CD4-positive, alpha-beta memory T cell (primary cell): Measurements from ENCODE around the gene TLK2. TPM values are rescaled to one million over a fixed set of nuclear protein-coding genes. Genes with fewer than 3 reads are reported as not detected.
"Not testable (repeated sequence)": the region's sequence is repeated elsewhere in the genome, so short reads cannot be mapped to it uniquely, and the experiment has no call there.

Source experiments
- CTCF ChIA-PET: fragments of 350-600 bp; sonication (Branson Sonifier 250); formaldehyde crosslinking; loops from one replicate; lab custom pipeline; 2021; ENCODE audit warnings: inconsistent platforms; ENCODE audit not compliant: partially characterized antibody; lab: Charles Lee
- POLR2A ChIA-PET: fragments of 350-600 bp; sonication (Branson Sonifier 250); formaldehyde crosslinking; loops from one replicate; lab custom pipeline; 2021; ENCODE audit not compliant: partially characterized antibody; lab: Charles Lee
- DNase-seq, 5 donors: peaks; one replicate each; pipeline versions ENCODE4 v3.0.0 to v3.0.0-alpha.2; 2020 to 2022; ENCODE audit warnings: mixed read lengths in 1 of 5
- H3K27ac ChIP-seq: one replicate; pipeline ENCODE4 v1.7.0; 2013; ENCODE audit warnings: low read depth, low read length
- H3K27me3 ChIP-seq: 2 replicates; pipeline ENCODE4 v1.7.0; 2013; ENCODE audit warnings: mild to moderate bottlenecking, low read length, moderate library complexity; ENCODE audit not compliant: insufficient read depth
- H3K36me3 ChIP-seq: 2 replicates; pipeline ENCODE4 v1.7.0; 2013; ENCODE audit warnings: mild to moderate bottlenecking, low read length, moderate library complexity; ENCODE audit not compliant: insufficient read depth
- H3K4me1 ChIP-seq: 2 replicates; pipeline ENCODE4 v1.7.0; 2013; ENCODE audit warnings: mild to moderate bottlenecking, low read length, moderate library complexity; ENCODE audit not compliant: insufficient read depth
- H3K4me3 ChIP-seq, 2 donors: one replicate each; pipeline ENCODE4 v1.7.0; 2013; ENCODE audit warnings: low read length in 2 of 2, mild to moderate bottlenecking in 1 of 2
- H3K9me3 ChIP-seq, 2 donors: one replicate each; pipeline ENCODE4 v1.7.0; 2013; ENCODE audit warnings: low read length in 2 of 2, control low read depth in 1 of 2; ENCODE audit not compliant: control insufficient read depth in 1 of 2
- H3K27ac Mint-ChIP-seq, 7 donors: one replicate each; pipeline ENCODE4 v1.8.0; 2020 to 2021; ENCODE audit warnings: mixed read lengths in 7 of 7, mild to moderate bottlenecking in 6 of 7, inconsistent platforms in 3 of 7, moderate library complexity in 3 of 7
- H3K27me3 Mint-ChIP-seq, 2 donors: one replicate each; pipeline ENCODE4 v1.8.0; 2020 to 2021; ENCODE audit warnings: mixed read lengths in 2 of 2
- H3K36me3 Mint-ChIP-seq, 2 donors: one replicate each; pipeline ENCODE4 v1.8.0; 2020 to 2021; ENCODE audit warnings: mixed read lengths in 2 of 2, inconsistent platforms in 1 of 2, mild to moderate bottlenecking in 1 of 2
- H3K4me1 Mint-ChIP-seq, 4 donors: one replicate each; pipeline ENCODE4 v1.8.0; 2020 to 2021; ENCODE audit warnings: mixed read lengths in 4 of 4, mild to moderate bottlenecking in 1 of 4
- H3K4me3 Mint-ChIP-seq, 8 donors: one replicate each; pipeline ENCODE4 v1.8.0; 2020 to 2021; ENCODE audit warnings: mixed read lengths in 8 of 8, mild to moderate bottlenecking in 7 of 8, moderate library complexity in 6 of 8, inconsistent platforms in 3 of 8
- H3K9me3 Mint-ChIP-seq, 8 donors: one replicate each; pipeline ENCODE4 v1.8.0; 2020 to 2021; ENCODE audit warnings: mixed read lengths in 8 of 8, mild to moderate bottlenecking in 5 of 8, inconsistent platforms in 3 of 8, moderate library complexity in 1 of 8
- intact Hi-C: fragments of 100-400 bp; cut with micrococcal nuclease; formaldehyde crosslinking; loops from one replicate; pipeline ENCODE4 v1.15.1; 2023
- polyA plus RNA-seq, 2 donors: library from polyadenylated mRNA; unstranded; fragments of 300-500 nt; fragmentation: Illumina TruSeq; gene quantifications; one replicate each; pipeline ENCODE4 v1.2.3, GENCODE V29; 2021
- total RNA-seq, 2 experiments: library from RNA; stranded (reverse); gene quantifications; one replicate each; pipeline ENCODE4 v1.2.3, GENCODE V29; 2021

Gene TLK2
- total and polyA plus RNA-seq, 4 experiments from 2014 or later: 2.4 to 67.7 (median 40.1) TPM

GRCh38 chr17:62588109-62588508 lies 109.5 kb downstream of the TLK2 start:
- H3K9me3 ChIP-seq: no peaks in the 10 kb centered on the region
- H3K4me3 ChIP-seq: no peak overlapping the region
- CTCF ChIA-PET: no interaction called here
- H3K27ac ChIP-seq: no peak overlapping the region
- Mint-ChIP-seq H3K4me3 (no peak overlapping the region), H3K27me3 (no peaks in the 10 kb centered on the region), H3K9me3 (no peaks in the 10 kb centered on the region), H3K36me3 (peaks cover 25 to 63% of the 10 kb centered on the region in 2 donors), H3K27ac (peak overlapping the region in 3 of 7 donors; percentile 66 to 88 (median 67)), H3K4me1 (no peaks in the 10 kb centered on the region)
- peaks cover 32% of the 10 kb centered on the region for H3K36me3 ChIP-seq
- POLR2A ChIA-PET: no interaction called here
- intact Hi-C loops: no loop called here
- DNase-seq: no peak
- no peaks in the 10 kb centered on the region for H3K4me1 ChIP-seq
- no peaks in the 10 kb centered on the region for H3K27me3 ChIP-seq

- H3K9me3 Mint-ChIP-seq: peaks cover 0 to 3% (median 0%) of the 10 kb centered on the region in 8 donors
- H3K4me1 ChIP-seq: no peaks in the 10 kb centered on the region
- no peaks in the 10 kb centered on the region for H3K27me3 ChIP-seq
- intact Hi-C loops: no loop called here
- peaks cover 30% of the 10 kb centered on the region for H3K36me3 ChIP-seq
- H3K9me3 ChIP-seq: no peaks in the 10 kb centered on the region
- POLR2A ChIA-PET: no interaction called here
- no peak overlapping the region for H3K4me3 ChIP-seq
- DNase-seq: no peak
- H3K27me3 Mint-ChIP-seq: no peaks in the 10 kb centered on the region
- H3K27ac ChIP-seq: no peak overlapping the region
- no peaks in the 10 kb centered on the region for H3K4me1 Mint-ChIP-seq
- CTCF ChIA-PET: no interaction called here
- no peak overlapping the region for H3K27ac Mint-ChIP-seq
- peaks cover 37 to 56% of the 10 kb centered on the region in 2 donors for H3K36me3 Mint-ChIP-seq
- H3K4me3 Mint-ChIP-seq: no peak overlapping the region
Observed at GRCh38 chr17:62591333-62591732, 112.7 kb downstream of the TLK2 start.

- intact Hi-C loops, POLR2A ChIA-PET: not testable (repeated sequence)
Observed at GRCh38 chr17:62591822-62592221, 113.2 kb downstream of the TLK2 start.

GRCh38 chr17:62592341-62593099 lies 113.9 kb downstream of the TLK2 start:
- Histone ChIP-seq H3K9me3 (no peaks in the 10 kb centered on the region), H3K36me3 (peaks cover 32% of the 10 kb centered on the region), H3K27ac (no peak overlapping the region), H3K27me3 (no peaks in the 10 kb centered on the region), H3K4me1 (no peaks in the 10 kb centered on the region), H3K4me3 (no peak overlapping the region)
- intact Hi-C loops: no loop called here
- Mint-ChIP-seq H3K4me1 (no peaks in the 10 kb centered on the region), H3K27ac (no peak overlapping the region), H3K4me3 (no peak overlapping the region), H3K27me3 (no peaks in the 10 kb centered on the region), H3K9me3 (peaks cover 0 to 3% (median 0%) of the 10 kb centered on the region in 8 donors), H3K36me3 (peaks cover 44 to 56% of the 10 kb centered on the region in 2 donors)
- ChIA-PET CTCF (interaction anchor here (0.8 to 1.2 kb wide), 2 partner anchors 25 to 40 kb away, joined by 3 read pairs; no protein-coding TSS in a partner anchor), POLR2A (no interaction called here)
- DNase-seq: no peak

More at GRCh38 chr17:62591822-62592221, 113.2 kb downstream of the TLK2 start:
- H3K4me3 Mint-ChIP-seq, H3K27ac Mint-ChIP-seq, H3K27ac ChIP-seq, H3K27me3 Mint-ChIP-seq, DNase-seq, H3K4me1 ChIP-seq, CTCF ChIA-PET, H3K4me1 Mint-ChIP-seq, H3K4me3 ChIP-seq, H3K9me3 Mint-ChIP-seq, H3K27me3 ChIP-seq, H3K9me3 ChIP-seq: not testable (repeated sequence)
- H3K36me3 Mint-ChIP-seq: peaks cover 42 to 56% of the 10 kb centered on the region in 2 donors
- peaks cover 32% of the 10 kb centered on the region for H3K36me3 ChIP-seq

GRCh38 chr17:62595484-62595883 lies 116.9 kb downstream of the TLK2 start:
- H3K4me1 ChIP-seq: no peaks in the 10 kb centered on the region
- H3K4me3 Mint-ChIP-seq: no peak overlapping the region
- H3K36me3 Mint-ChIP-seq: peaks cover 49 to 65% of the 10 kb centered on the region in 2 donors
- H3K9me3 ChIP-seq: no peaks in the 10 kb centered on the region
- peaks cover 0 to 3% (median 0%) of the 10 kb centered on the region in 8 donors for H3K9me3 Mint-ChIP-seq
- no peak for DNase-seq
- intact Hi-C loops: no loop called here
- peak overlapping the region in 1 of 7 donors; percentile 22 for H3K27ac Mint-ChIP-seq
- H3K27me3 Mint-ChIP-seq: no peaks in the 10 kb centered on the region
- peaks cover 31% of the 10 kb centered on the region for H3K36me3 ChIP-seq
- H3K27ac ChIP-seq: no peak overlapping the region
- H3K4me1 Mint-ChIP-seq: peaks cover 0 to 6% (median 3%) of the 10 kb centered on the region in 4 donors
- H3K27me3 ChIP-seq: no peaks in the 10 kb centered on the region
- H3K4me3 ChIP-seq: no peak overlapping the region
- ChIA-PET CTCF (no interaction called here), POLR2A (no interaction called here)

GRCh38 chr17:62596662-62597061 lies 118.0 kb downstream of the TLK2 start:
- ChIA-PET POLR2A (no interaction called here), CTCF (interaction anchor here (1.0 kb wide), 1 partner anchor 44 kb away, joined by 4 read pairs; no protein-coding TSS in a partner anchor)
- Histone ChIP-seq H3K27me3 (no peaks in the 10 kb centered on the region), H3K9me3 (no peaks in the 10 kb centered on the region), H3K4me1 (no peaks in the 10 kb centered on the region), H3K36me3 (peaks cover 31% of the 10 kb centered on the region), H3K27ac (no peak overlapping the region), H3K4me3 (no peak overlapping the region)
- no peaks in the 10 kb centered on the region for H3K27me3 Mint-ChIP-seq
- no peak overlapping the region for H3K4me3 Mint-ChIP-seq
- H3K36me3 Mint-ChIP-seq: peaks cover 57 to 66% of the 10 kb centered on the region in 2 donors
- DNase-seq: no peak
- H3K27ac Mint-ChIP-seq: no peak overlapping the region
- intact Hi-C loops: no loop called here
- H3K9me3 Mint-ChIP-seq: peaks cover 0 to 3% (median 0%) of the 10 kb centered on the region in 8 donors
- peaks cover 0 to 6% (median 3%) of the 10 kb centered on the region in 4 donors for H3K4me1 Mint-ChIP-seq

GRCh38 chr17:62597150-62597549 lies 118.5 kb downstream of the TLK2 start:
- no peak overlapping the region for H3K27ac Mint-ChIP-seq
- peaks cover 0 to 3% (median 0%) of the 10 kb centered on the region in 8 donors for H3K9me3 Mint-ChIP-seq
- peaks cover 0 to 6% (median 3%) of the 10 kb centered on the region in 4 donors for H3K4me1 Mint-ChIP-seq
- H3K36me3 Mint-ChIP-seq: peaks cover 59 to 69% of the 10 kb centered on the region in 2 donors
- Histone ChIP-seq H3K9me3 (no peaks in the 10 kb centered on the region), H3K27me3 (no peaks in the 10 kb centered on the region), H3K36me3 (peaks cover 33% of the 10 kb centered on the region), H3K27ac (no peak overlapping the region), H3K4me3 (no peak overlapping the region), H3K4me1 (no peaks in the 10 kb centered on the region)
- intact Hi-C loops: no loop called here
- H3K27me3 Mint-ChIP-seq: no peaks in the 10 kb centered on the region
- CTCF ChIA-PET: no interaction called here
- H3K4me3 Mint-ChIP-seq: no peak overlapping the region
- DNase-seq: no peak
- POLR2A ChIA-PET: no interaction called here
